Spleen (tissue), 11 donors: ENCODE measurements around the gene CDH8. TPM values are rescaled to one million over a fixed set of nuclear protein-coding genes. Genes with fewer than 3 reads are reported as not detected.

Experiments
- DNase-seq: peaks from one replicate; pipeline ENCODE4 v3.0.0-alpha.2; 2020
- H3K27ac ChIP-seq, 8 donors: fragments of 200-600 bp; sonication (generic) in 7 of 8; 1 replicate in 4 of 8; 2 replicates in 4 of 8; pipeline versions ENCODE4 v1.5.0 to v1.8.0; 2016 to 2021; ENCODE audit warnings: inconsistent platforms in 4 of 8, mild to moderate bottlenecking in 4 of 8, moderate library complexity in 1 of 8
- H3K27me3 ChIP-seq, 7 donors: fragments of 200-600 bp; sonication (generic) in 6 of 7; replicated peaks in 1 of 7; 1 replicate in 4 of 7; 2 replicates in 3 of 7; pipeline versions ENCODE4 v1.5.0 to v1.8.0; 2016 to 2021; ENCODE audit warnings: inconsistent platforms in 3 of 7, mild to moderate bottlenecking in 1 of 7
- H3K36me3 ChIP-seq, 6 donors: fragments of 200-600 bp; sonication (generic) in 5 of 6; 1 replicate in 4 of 6; 2 replicates in 2 of 6; pipeline versions ENCODE4 v1.5.0 to v1.8.0; 2016 to 2021; ENCODE audit warnings: inconsistent platforms in 2 of 6
- H3K4me1 ChIP-seq, 6 donors: fragments of 200-600 bp; sonication (generic) in 5 of 6; 1 replicate in 3 of 6; 2 replicates in 3 of 6; pipeline versions ENCODE4 v1.5.0 to v1.8.0; 2016 to 2021; ENCODE audit warnings: inconsistent platforms in 3 of 6
- H3K4me3 ChIP-seq, 8 donors: fragments of 200-600 bp; sonication (generic) in 7 of 8; 1 replicate in 4 of 8; 2 replicates in 4 of 8; pipeline versions ENCODE4 v1.5.0 to v1.8.0; 2016 to 2021; ENCODE audit warnings: inconsistent platforms in 4 of 8, mild to moderate bottlenecking in 4 of 8, moderate library complexity in 2 of 8
- H3K9me3 ChIP-seq, 8 donors: fragments of 200-600 bp; sonication (generic) in 7 of 8; 1 replicate in 4 of 8; 2 replicates in 4 of 8; pipeline versions ENCODE4 v1.5.0 to v1.8.0; 2016 to 2021; ENCODE audit warnings: inconsistent platforms in 4 of 8
- POLR2A ChIP-seq, 3 donors: fragments of 450-650 bp; IDR thresholded peaks; one replicate each; pipeline ENCODE4 v1.5.1; 2017; ENCODE audit warnings: antibody characterized with exemption in 3 of 3, mild to moderate bottlenecking in 1 of 3
- POLR2AphosphoS5 ChIP-seq, 3 donors: sonication (generic); formaldehyde crosslinking; IDR thresholded peaks; one replicate each; pipeline ENCODE4 v1.5.1; 2017; ENCODE audit warnings: antibody characterized with exemption in 3 of 3
- WGBS, 5 donors: extraction: QIAGEN DNeasy Blood & Tissue Kit in 3 of 5; methylation state at CpG; one replicate each; pipeline versions ENCODE4 v1.1.5 to v1.1.7; 2013 to 2018; 5-methylcytosine and 5-hydroxymethylcytosine counted together
- intact Hi-C: fragments of 100-400 bp; cut with DNase I; formaldehyde crosslinking; loops from one replicate; pipeline ENCODE4 v1.15.0; 2023; ENCODE audit warnings: low total_unique reads
- polyA plus RNA-seq, 3 donors: library from polyadenylated mRNA; stranded (reverse); fragments of 200-250 nt; gene quantifications; one replicate each; pipeline ENCODE4 v1.2.1, GENCODE V29; 2013
- total RNA-seq, 7 donors: library from RNA; depleted of rRNA in 3 of 7; stranded (reverse); fragments of >200 nt in 3 of 7; fragmentation: NEBNext Ultra II Directional in 4 of 7; extraction: Animal tissue kit (Norgen Biotek cat#: 25700) in 4 of 7; gene quantifications; one replicate each; pipeline versions ENCODE4 v1.1.0 to v1.2.1, GENCODE V29; 2016 to 2021
- TF ChIP-seq, protein P1 (sequence below), 11 experiments: fragments of 200-600 bp in 7 of 11; fragments of 450-650 bp in 4 of 11; sonication (generic) in 4 of 11; IDR thresholded peaks in 8 of 11; conservative IDR thresholded peaks in 3 of 11; 1 replicate in 7 of 11; 2 replicates in 4 of 11; pipeline versions ENCODE4 v1.4.0 to v1.8.0; 2016 to 2021; ENCODE audit warnings: antibody characterized with exemption in 11 of 11, inconsistent platforms in 4 of 11, mild to moderate bottlenecking in 1 of 11
- donor health status: healthy with polysubstance abuse.
- donor health status: DM: no; HTN: no; CAD: no; lungs with moderate emphysema.
- donor health status: DM: no; HTN: no; CAD: no.
- donor health status: Bipolar disorder and iron deficiency.
- donor health status: healthy.
- donor health status: DM: no; HTN: no; CAD: no.
- donor health status: DM: yes; HTN: yes; CAD: no.

The CDH8 gene
- total and polyA plus RNA-seq, 10 donors: under 0.01 to 1.4 (median under 0.01) TPM; not detected in 7

GRCh38 chr16:61900482-61900881 is 135.8 kb downstream of the CDH8 start:
- 63 to 88% (median 79%) methylated on average over 1 of the region's 1 CpG for WGBS, 5 donors
- H3K4me3 ChIP-seq: no peak overlapping the region
- TF ChIP-seq, protein P1, sequence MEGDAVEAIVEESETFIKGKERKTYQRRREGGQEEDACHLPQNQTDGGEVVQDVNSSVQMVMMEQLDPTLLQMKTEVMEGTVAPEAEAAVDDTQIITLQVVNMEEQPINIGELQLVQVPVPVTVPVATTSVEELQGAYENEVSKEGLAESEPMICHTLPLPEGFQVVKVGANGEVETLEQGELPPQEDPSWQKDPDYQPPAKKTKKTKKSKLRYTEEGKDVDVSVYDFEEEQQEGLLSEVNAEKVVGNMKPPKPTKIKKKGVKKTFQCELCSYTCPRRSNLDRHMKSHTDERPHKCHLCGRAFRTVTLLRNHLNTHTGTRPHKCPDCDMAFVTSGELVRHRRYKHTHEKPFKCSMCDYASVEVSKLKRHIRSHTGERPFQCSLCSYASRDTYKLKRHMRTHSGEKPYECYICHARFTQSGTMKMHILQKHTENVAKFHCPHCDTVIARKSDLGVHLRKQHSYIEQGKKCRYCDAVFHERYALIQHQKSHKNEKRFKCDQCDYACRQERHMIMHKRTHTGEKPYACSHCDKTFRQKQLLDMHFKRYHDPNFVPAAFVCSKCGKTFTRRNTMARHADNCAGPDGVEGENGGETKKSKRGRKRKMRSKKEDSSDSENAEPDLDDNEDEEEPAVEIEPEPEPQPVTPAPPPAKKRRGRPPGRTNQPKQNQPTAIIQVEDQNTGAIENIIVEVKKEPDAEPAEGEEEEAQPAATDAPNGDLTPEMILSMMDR (IDR thresholded peaks at IDR 0.05 in 8 of 11, conservative IDR thresholded peaks at IDR 0.05 in 3 of 11): no peak
- no peak for TF ChIP-seq POLR2A (IDR thresholded peaks at IDR 0.05)
- no peak for TF ChIP-seq POLR2AphosphoS5 (IDR thresholded peaks at IDR 0.05)
- H3K27ac ChIP-seq: no peak overlapping the region
- H3K9me3 ChIP-seq: no peaks in the 10 kb centered on the region
- no peaks in the 10 kb centered on the region for H3K36me3 ChIP-seq
- H3K27me3 ChIP-seq: no peaks in the 10 kb centered on the region
- H3K4me1 ChIP-seq: no peaks in the 10 kb centered on the region
- no peak for DNase-seq
- intact Hi-C loops: no loop called here

GRCh38 chr16:61897657-61898056 is 138.6 kb downstream of the CDH8 start:
- intact Hi-C loops: no loop called here
- Histone ChIP-seq H3K36me3 (no peaks in the 10 kb centered on the region), H3K4me3 (no peak overlapping the region), H3K27me3 (no peaks in the 10 kb centered on the region), H3K9me3 (no peaks in the 10 kb centered on the region), H3K4me1 (no peaks in the 10 kb centered on the region), H3K27ac (no peak overlapping the region)
- no peak for DNase-seq
- TF ChIP-seq, protein P1 (IDR thresholded peaks at IDR 0.05 in 8 of 11, conservative IDR thresholded peaks at IDR 0.05 in 3 of 11): no peak
- TF ChIP-seq POLR2A (IDR thresholded peaks at IDR 0.05) (no peak), POLR2AphosphoS5 (IDR thresholded peaks at IDR 0.05) (no peak)
- 50 to 77% (median 72%) methylated on average over 3 of the region's 3 CpGs for WGBS, 5 donors

GRCh38 chr16:61892531-61892930 is 143.7 kb downstream of the CDH8 start:
- DNase-seq: no peak
- WGBS, 5 donors: 78 to 91% (median 83%) methylated on average over 2 of the region's 2 CpGs
- H3K9me3 ChIP-seq: no peaks in the 10 kb centered on the region
- H3K4me1 ChIP-seq: no peaks in the 10 kb centered on the region
- TF ChIP-seq POLR2AphosphoS5 (IDR thresholded peaks at IDR 0.05): no peak
- TF ChIP-seq POLR2A (IDR thresholded peaks at IDR 0.05): no peak
- TF ChIP-seq, protein P1 (IDR thresholded peaks at IDR 0.05 in 8 of 11, conservative IDR thresholded peaks at IDR 0.05 in 3 of 11): no peak
- no peak overlapping the region for H3K4me3 ChIP-seq
- no peaks in the 10 kb centered on the region for H3K27me3 ChIP-seq
- no peaks in the 10 kb centered on the region for H3K36me3 ChIP-seq
- intact Hi-C loops: no loop called here
- no peak overlapping the region for H3K27ac ChIP-seq

DNA sequence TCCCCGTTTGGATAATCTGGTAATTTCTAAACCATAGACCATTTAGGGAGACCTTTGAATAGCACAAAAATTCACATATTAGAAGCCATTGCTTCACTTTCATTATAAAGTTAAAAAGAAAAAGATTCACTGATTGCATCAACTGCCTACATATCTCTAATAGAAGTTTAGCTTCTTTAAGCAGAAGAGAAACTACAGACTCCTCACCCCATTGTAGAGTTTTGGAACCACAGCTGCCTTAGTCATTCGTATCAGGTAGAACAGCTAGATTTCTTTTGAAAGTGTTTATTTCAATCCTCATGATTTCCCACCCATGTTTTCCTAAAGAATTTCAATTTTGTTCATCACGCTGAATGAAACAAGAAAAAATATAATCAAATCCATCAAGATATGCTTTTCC is 144.8 kb downstream of the CDH8 start:
- Histone ChIP-seq H3K4me1 (no peaks in the 10 kb centered on the region), H3K36me3 (no peaks in the 10 kb centered on the region), H3K27ac (peak overlapping the region in 1 of 8 donors; percentile 10), H3K4me3 (no peak overlapping the region), H3K27me3 (no peaks in the 10 kb centered on the region), H3K9me3 (no peaks in the 10 kb centered on the region)
- TF ChIP-seq, protein P1 (IDR thresholded peaks at IDR 0.05 in 8 of 11, conservative IDR thresholded peaks at IDR 0.05 in 3 of 11): no peak
- TF ChIP-seq POLR2A (IDR thresholded peaks at IDR 0.05): no peak
- no peak for TF ChIP-seq POLR2AphosphoS5 (IDR thresholded peaks at IDR 0.05)
- intact Hi-C loops: no loop called here
- DNase-seq: no peak
- WGBS, 5 donors: 74 to 81% (median 78%) methylated on average over 3 of the region's 3 CpGs
